ENCODE data around the gene SCD. TPM values are rescaled to one million over a fixed set of nuclear protein-coding genes. Genes with fewer than 3 reads are reported as not detected.

SCD gene
- 856 and 1,449 TPM in 2 replicates for total RNA-seq

DNA sequence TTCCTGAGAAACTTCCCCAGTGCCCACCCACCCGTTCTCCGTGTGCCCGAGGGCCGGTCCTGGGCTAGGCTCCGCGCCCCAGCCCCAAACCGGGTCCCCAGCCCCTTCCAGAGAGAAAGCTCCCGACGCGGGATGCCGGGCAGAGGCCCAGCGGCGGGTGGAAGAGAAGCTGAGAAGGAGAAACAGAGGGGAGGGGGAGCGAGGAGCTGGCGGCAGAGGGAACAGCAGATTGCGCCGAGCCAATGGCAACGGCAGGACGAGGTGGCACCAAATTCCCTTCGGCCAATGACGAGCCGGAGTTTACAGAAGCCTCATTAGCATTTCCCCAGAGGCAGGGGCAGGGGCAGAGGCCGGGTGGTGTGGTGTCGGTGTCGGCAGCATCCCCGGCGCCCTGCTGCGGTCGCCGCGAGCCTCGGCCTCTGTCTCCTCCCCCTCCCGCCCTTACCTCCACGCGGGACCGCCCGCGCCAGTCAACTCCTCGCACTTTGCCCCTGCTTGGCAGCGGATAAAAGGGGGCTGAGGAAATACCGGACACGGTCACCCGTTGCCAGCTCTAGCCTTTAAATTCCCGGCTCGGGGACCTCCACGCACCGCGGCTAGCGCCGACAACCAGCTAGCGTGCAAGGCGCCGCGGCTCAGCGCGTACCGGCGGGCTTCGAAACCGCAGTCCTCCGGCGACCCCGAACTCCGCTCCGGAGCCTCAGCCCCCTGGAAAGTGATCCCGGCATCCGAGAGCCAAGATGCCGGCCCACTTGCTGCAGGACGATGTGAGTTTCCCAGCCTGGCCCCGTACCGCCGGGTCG, at the start of gene SCD:
SCD (plus strand) TSS at position 469 of the 803 bp plus-strand sequence; CDS start at position 741, 272 bp downstream.

DNA sequence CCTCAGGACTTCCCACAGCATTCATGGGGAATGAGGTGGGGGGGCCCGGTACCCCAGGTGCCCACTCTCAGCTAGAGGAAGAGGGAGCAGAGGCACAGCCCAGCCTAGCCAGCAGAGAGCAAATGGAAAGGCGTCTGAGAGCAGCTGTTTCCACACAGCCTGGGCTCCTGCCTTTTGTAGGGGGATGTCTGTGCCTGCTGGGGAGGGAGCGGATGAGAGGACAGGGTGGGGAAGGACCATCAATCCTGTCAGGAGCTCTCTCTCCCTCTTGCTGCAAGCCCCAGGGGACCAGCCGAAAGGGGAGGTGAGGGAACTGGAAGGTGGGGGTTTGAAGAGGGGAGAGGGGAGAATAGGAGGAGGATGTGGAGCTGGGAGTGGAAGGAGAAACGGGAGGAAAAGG, 17.0 kb upstream of the SCD start, which contains the start of gene PKD2L1:
PKD2L1 (minus strand) TSS at position 150 of the 400 bp plus-strand sequence; CDS start at position 25, 125 bp downstream.

Small RNAs within 50 kb of the gene (small RNA-seq; reads per million reads assigned to genes)
- not detected for gene RF00019

Other genes with a start within 250 kb of the SCD start
- gene ERLIN1, start 161.2 kb upstream of the SCD start, total RNA-seq: 34.7 and 35.0 TPM in 2 replicates
- gene CHUK, start 117.6 kb upstream of the SCD start, total RNA-seq: 20.0 and 22.9 TPM in 2 replicates
- gene CWF19L1, start 79.6 kb upstream of the SCD start, total RNA-seq: 16.2 and 16.8 TPM in 2 replicates
- 20.4 and 33.2 TPM in 2 replicates for gene BLOC1S2, start 60.6 kb upstream of the SCD start, total RNA-seq
- not detected in 2 replicates for gene PKD2L1, start 17.0 kb upstream of the SCD start, total RNA-seq
- not detected in 2 replicates for gene WNT8B, start 115.8 kb downstream of the SCD start, total RNA-seq
- gene SEC31B, start 172.6 kb downstream of the SCD start, total RNA-seq: 5.1 and 7.1 TPM in 2 replicates
- 81.3 and 86.6 TPM in 2 replicates for gene NDUFB8, start 182.6 kb downstream of the SCD start, total RNA-seq
- gene HIF1AN, start 188.7 kb downstream of the SCD start, total RNA-seq: 9.9 and 11.2 TPM in 2 replicates